Measurements from ENCODE around the gene LMNTD1. TPM values are rescaled to one million over a fixed set of nuclear protein-coding genes. Genes with fewer than 3 reads are reported as not detected.
"Not testable (repeated sequence)": the region's sequence is repeated elsewhere in the genome, so short reads cannot be mapped to it uniquely, and the experiment has no call there.

Gene LMNTD1, protein sequence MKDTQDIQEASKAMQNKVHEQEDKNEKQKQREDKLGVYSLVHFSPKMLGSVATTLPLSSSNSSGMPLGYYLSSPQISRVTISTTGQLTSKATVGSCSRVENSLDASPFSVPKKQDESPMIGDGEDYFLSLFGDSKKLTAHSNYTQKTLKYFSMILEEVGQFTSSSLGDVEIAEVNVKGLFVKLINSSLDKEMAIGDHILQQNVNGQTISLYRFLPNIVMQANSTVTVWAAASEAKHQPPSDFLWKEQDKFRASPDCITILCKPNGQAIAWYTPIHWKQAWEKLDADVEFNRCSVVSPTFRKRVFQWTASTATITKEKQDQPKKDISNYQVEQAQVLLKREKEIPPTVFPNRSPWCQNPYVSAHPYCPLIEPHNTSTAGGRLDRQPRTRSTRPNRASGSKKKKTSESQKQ
- total RNA-seq (10 to 100 TPM; 10.8 to 18.7 TPM), polyA plus RNA-seq (ENCODE audit: insufficient read depth, low read depth, low replicate concordance) (22.9 TPM)
- long read RNA-seq, donor 1, result 0 reads
- long read RNA-seq, donor 2, result 0 reads

DNA sequence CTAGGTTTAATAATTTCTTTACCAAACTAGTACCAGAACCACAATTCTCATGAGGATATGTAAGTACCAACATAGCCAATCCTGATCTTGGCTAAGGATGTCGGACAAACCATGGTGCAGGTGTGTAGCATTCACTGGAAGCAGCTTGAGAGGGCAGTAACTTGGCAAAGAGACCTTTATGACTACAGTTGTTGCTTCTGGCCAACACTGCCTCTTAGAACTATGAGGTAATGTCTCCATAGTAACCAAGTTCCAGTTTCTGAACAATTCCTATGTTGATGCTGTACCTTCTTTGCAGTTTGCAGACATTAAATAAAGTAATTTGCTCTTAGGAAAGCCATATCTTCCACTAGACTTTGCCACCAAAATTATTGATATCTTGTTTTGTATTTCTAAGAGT is at the start of gene LMNTD1:
Gene LMNTD1 (minus strand): TSS at position 186 of the 400 bp plus-strand sequence. CDS start 324 bp downstream, outside the sequence.
- DNase-seq, result no peak
- Histone ChIP-seq H3K36me3 (ENCODE audit: low read depth, missing control alignments) (no peaks in the 10 kb centered on the region), H3K27me3 (no peaks in the 10 kb centered on the region), H3K4me3 (no peak within 1 kb of the TSS), H3K4me1 (no peaks in the 10 kb centered on the region), H3K27ac (no peak within 1 kb of the TSS), H3K9me3 (no peaks in the 10 kb centered on the region)
- TF ChIP-seq CTCF (IDR thresholded peaks at IDR 0.05) (no peak), POLR2A (IDR thresholded peaks at IDR 0.05) (no peak)
- 0 to 46% methylated on average over 1 of the region's 1 CpG for WGBS, 2 donors
- intact Hi-C loops (cut with DNase I; ENCODE audit: low total_unique reads), result no loop called here

DNA sequence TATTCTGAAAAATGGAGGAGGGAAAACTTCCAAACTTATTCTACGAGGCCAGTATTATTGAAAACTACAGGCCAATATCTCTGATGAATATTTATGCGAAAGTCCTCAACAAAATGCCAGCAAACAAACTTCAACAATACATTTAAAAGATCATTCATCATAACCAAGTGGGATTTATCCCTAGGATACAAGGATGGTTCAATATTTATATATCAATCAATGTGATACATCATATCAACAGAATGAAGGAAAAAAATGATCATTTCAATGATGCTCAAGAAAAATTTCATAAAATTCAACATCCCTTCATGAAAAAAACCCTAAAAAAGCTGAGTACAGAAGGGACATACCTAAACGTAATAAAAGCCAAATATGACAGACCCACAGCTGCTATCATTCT is 45.9 kb upstream of the LMNTD1 start:
- Histone ChIP-seq H3K36me3 (ENCODE audit: low read depth, missing control alignments) (no peaks in the 10 kb centered on the region), H3K27ac (no peak overlapping the region), H3K4me1 (no peaks in the 10 kb centered on the region), H3K9me3 (no peaks in the 10 kb centered on the region), H3K27me3 (no peaks in the 10 kb centered on the region), H3K4me3 (no peak overlapping the region)
- DNase-seq, result no peak
- intact Hi-C loops (cut with DNase I; ENCODE audit: low total_unique reads), result no loop called here
- 75 to 93% methylated on average over 3 of the region's 3 CpGs for WGBS, 2 donors
- TF ChIP-seq POLR2A (IDR thresholded peaks at IDR 0.05) (no peak), CTCF (IDR thresholded peaks at IDR 0.05) (no peak)

DNA sequence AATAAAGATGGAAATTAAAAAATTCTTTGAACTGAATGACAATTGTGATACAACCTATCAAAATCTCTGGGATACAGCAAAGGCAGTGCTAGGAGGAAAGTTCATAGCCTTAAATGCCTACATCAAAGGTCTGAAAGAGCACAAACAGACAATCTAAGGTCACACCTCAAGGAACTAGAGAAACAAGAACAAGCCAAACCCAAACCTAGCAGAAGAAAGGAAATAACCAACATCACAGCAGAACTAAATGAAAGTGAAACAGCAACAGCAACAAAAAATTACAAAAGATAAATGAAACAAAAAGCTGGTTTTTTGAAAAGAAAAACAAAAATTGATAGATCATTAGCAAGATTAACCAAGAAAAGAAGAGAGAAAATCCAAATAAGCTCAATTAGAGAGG is 42.4 kb upstream of the LMNTD1 start:
- H3K9me3 ChIP-seq; intact Hi-C loops (cut with DNase I; ENCODE audit: low total_unique reads); DNase-seq; H3K27me3 ChIP-seq; H3K36me3 ChIP-seq (ENCODE audit: low read depth, missing control alignments); H3K27ac ChIP-seq; H3K4me1 ChIP-seq; H3K4me3 ChIP-seq: not testable (repeated sequence)

GRCh38 chr12:25594376-25594775 is 41.3 kb upstream of the LMNTD1 start:
- Histone ChIP-seq H3K27me3 (no peaks in the 10 kb centered on the region), H3K36me3 (ENCODE audit: low read depth, missing control alignments) (no peaks in the 10 kb centered on the region), H3K27ac (no peak overlapping the region), H3K4me3 (no peak overlapping the region), H3K4me1 (no peaks in the 10 kb centered on the region), H3K9me3 (no peaks in the 10 kb centered on the region)
- WGBS, 2 donors, result 94 to 95% methylated on average over 2 of the region's 2 CpGs
- TF ChIP-seq CTCF (IDR thresholded peaks at IDR 0.05) (no peak), POLR2A (IDR thresholded peaks at IDR 0.05) (no peak)
- intact Hi-C loops (cut with DNase I; ENCODE audit: low total_unique reads), result no loop called here
- DNase-seq, result no peak

DNA sequence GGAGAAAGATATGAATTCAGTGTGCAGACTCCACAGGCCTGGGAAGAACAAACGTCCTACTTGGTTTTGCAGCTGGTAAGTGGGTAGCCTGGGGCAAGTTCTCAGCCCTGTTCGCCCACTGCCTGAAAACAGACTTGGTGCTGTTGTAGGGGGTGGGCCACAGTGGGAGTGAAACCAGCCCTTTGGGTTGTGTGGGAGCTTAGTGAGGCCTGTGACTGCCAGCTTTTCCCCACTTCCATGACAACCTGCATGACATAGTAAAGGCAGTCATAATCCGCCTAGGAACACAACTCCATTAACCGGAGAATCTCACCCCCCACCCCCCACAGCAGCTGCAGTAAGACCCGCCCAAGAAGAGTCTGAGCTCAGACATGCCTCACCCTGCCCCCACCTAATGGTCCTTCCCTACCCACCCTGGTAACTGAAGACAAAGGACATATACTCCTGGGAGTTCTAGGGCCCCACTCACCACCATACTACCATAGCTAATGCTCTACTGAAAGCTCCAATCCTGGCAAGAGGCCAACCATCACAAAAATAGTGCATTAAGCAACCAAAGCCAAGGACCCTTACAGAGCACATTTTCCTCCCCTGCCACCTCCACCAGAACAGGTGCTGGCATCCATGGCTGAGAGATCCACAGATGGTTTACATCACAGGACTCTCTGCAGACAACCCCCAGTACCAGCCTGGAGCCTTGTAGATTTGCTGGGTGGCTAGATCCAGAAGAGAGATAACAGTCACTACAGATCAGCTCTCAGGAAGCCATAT is 39.8 kb upstream of the LMNTD1 start:
- H3K36me3 ChIP-seq (ENCODE audit: low read depth, missing control alignments), result no peaks in the 10 kb centered on the region
- H3K9me3 ChIP-seq, result no peaks in the 10 kb centered on the region
- H3K27me3 ChIP-seq, result no peaks in the 10 kb centered on the region
- H3K27ac ChIP-seq, result no peak overlapping the region
- WGBS, 2 donors, result 59 to 63% methylated on average over 3 to 5 of the region's 5 CpGs
- TF ChIP-seq POLR2A (IDR thresholded peaks at IDR 0.05), result no peak
- TF ChIP-seq CTCF (IDR thresholded peaks at IDR 0.05), result no peak
- no peak overlapping the region for H3K4me3 ChIP-seq
- intact Hi-C loops (cut with DNase I; ENCODE audit: low total_unique reads), result no loop called here
- no peaks in the 10 kb centered on the region for H3K4me1 ChIP-seq
- DNase-seq, result no peak
